ENCODE results near the gene CDK10. TPM values are rescaled to one million over a fixed set of nuclear protein-coding genes. Genes with fewer than 3 reads are reported as not detected.
"Not testable (repeated sequence)": the region's sequence is repeated elsewhere in the genome, so short reads cannot be mapped to it uniquely, and the experiment has no call there.

Gene CDK10, protein sequence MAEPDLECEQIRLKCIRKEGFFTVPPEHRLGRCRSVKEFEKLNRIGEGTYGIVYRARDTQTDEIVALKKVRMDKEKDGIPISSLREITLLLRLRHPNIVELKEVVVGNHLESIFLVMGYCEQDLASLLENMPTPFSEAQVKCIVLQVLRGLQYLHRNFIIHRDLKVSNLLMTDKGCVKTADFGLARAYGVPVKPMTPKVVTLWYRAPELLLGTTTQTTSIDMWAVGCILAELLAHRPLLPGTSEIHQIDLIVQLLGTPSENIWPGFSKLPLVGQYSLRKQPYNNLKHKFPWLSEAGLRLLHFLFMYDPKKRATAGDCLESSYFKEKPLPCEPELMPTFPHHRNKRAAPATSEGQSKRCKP
- 30.2 and 42.3 TPM in 2 replicates for total RNA-seq (2014; rRNA removed; shearing (Covaris generic))
- 375 and 387 TPM in 2 replicates for polyA plus RNA-seq (2014; cell fraction: nucleus; rRNA removed)

GRCh38 chr16:89686520-89687091 is at the start of gene CDK10:
TSS of gene CDK10 (plus strand) at chr16:89686689. CDS start at chr16:89686711, 22 bp downstream.
- peak; percentile 87 for DNase-seq (ENCODE audit: extremely low read depth, low read depth)

- no peak for DNase-seq (ENCODE audit: extremely low read depth, low read depth)
Observed at GRCh38 chr16:89637379-89637778, 49.1 kb upstream of the CDK10 start.

DNA sequence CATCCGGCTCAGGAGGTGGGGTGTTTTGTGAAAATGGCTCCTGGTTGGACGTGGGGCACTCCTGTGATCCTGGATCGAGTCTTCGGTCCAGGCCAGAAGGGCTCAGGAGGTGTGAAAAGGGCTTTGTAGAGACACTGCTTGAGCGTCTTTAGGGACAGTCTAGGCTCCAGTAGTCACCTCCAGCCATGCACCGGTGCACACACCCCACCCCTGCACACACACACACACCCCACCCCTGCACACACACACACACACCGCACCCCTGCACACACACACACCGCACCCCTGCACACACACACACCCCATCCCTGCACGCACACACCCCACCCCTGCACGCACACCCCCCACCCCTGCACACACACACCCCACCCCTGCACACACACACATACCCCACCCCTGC is 48.0 kb upstream of the CDK10 start:
- no peak for DNase-seq (ENCODE audit: extremely low read depth, low read depth)

DNA sequence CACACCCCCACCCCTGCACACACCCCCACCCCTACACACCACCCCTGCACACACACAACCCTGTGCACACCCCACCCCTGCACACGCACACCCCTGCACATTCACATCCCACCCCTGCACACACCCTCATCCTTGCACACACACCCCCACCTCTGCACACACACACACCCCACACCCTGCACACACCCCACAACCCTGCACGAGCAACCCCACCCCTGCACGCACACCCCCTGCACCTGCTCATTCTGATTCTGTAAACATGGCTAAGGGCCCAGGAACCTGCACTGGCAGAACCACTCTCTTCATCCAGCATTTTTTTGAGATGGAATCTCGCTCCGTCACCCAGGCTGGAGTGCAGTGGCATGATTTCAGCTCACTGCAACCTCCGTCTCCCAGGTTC is 47.1 kb upstream of the CDK10 start:
- DNase-seq (ENCODE audit: extremely low read depth, low read depth): no peak

DNA sequence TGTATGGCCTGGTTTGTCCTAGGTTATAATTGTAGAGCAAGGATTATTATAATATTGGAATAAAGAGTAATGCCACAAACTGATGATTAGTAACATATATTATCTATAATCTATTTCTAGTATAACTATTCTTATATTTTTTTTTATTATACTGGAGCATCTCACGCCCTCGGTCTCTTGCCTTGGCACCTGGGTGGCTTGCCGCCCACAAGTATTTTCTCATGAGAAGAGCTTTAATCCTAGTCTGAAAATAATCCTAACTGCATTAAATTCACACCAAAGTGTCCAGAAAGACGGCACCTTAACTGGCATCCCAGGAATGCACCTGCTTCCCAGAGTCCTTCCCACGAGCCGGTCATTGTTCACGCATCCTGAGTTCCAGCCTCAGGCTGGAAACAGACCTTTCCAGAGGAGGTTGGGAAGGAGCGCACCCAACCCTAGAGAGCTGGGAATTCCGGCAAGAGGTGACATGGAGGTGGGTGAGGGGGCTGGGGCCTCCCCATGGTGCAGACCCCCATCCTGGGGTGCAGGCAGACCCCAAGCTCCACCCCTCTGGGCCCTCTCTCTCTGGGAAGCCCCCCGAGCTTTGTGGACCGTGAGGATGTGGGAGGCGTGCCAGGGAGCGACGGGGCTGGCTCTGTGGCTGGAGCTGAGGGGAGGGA is 44.9 kb upstream of the CDK10 start:
- no peak for DNase-seq (ENCODE audit: extremely low read depth, low read depth)

DNA sequence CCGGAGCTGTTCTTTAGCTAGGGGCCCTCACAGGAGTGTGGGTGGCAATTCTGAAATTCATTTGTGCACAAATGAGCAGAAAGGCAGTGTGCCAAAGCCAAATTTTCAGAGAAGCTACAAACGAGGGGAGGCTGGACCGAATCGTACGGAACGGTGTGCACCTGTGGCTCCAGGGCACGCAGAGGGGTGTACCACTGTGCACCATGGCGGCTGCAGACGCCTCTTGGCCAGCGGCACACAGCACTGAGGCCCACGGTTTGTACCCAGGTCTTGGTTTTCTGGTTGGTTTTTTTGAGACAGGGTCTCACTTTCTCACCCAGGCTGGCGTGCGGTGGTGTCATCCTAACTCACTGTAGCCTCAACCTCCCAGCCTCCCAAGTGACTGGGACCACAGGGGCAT is 43.9 kb upstream of the CDK10 start:
- DNase-seq (ENCODE audit: extremely low read depth, low read depth): no peak

DNA sequence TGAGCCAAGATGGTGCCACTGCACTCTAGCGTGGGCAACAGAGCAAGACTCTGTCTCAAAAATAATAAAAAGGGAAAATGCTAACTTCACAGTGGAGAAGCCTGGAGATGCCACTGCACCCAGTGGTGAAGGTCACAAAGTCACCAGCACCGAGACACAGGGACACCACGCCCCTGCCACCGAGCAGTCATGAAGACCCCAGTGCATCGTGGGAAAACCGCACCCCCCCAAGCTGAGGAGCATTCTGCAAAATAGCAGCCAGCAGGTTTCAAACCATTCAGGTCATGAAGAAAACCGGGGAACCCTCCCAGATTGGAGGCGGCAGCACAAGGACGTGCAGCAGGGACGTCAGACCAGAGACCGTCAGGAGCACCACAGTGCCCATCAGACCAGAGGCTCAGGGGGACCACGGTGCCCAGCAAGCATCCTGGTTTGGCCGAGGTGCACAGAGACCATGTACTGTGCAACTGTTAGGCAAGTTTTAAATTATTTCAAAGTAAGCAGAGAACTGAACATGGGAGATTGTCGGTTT is 42.7 kb upstream of the CDK10 start:
- DNase-seq (ENCODE audit: extremely low read depth, low read depth): no peak

DNA sequence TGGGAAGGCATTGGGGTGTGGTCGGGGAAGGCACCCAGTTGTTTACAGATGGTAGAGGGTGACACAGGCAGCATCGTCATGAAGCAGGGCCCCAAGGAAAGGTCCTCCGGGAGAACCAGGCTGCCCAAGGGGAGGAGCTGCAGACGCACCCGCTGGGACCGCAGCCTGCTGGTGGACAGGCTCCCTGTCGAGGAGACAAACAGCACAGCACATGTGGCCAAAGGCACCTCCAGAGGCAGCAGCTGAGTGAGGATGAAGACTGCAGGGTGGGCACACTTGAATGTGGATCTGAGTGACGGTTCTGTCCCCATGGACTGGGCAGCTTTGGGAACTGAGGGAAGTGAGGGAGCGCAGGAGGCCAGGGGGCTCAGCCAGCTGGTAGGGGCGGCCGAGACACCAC is 41.4 kb upstream of the CDK10 start:
- DNase-seq (ENCODE audit: extremely low read depth, low read depth): no peak

GRCh38 chr16:89646270-89646669 is 40.2 kb upstream of the CDK10 start:
- no peak for DNase-seq (ENCODE audit: extremely low read depth, low read depth)

- no peak for DNase-seq (ENCODE audit: extremely low read depth, low read depth)
Observed at GRCh38 chr16:89646906-89647305, 39.6 kb upstream of the CDK10 start.

DNA sequence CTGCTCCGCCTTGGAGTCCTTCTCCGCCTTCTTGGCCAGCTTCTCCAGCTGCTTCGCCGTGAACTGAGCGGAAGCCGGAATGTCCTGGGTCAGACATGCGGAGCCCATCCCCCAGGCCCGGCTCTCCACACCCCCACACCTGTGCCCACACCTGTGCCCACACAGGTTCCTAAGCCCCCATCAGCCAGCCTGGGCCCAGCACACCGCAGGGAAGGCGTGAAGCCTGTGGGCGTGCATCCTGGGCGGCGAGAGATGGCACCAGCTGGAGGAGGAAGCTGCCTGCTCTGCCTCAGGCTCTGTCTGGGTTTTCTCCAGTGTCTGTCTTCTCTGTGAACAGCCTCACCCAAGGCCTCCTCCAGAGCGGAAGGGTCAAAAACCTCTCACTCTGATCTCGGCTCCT is 34.9 kb upstream of the CDK10 start:
- no peak for DNase-seq (ENCODE audit: extremely low read depth, low read depth)

- DNase-seq (ENCODE audit: extremely low read depth, low read depth): no peak
Observed at GRCh38 chr16:89653656-89654295, 32.7 kb upstream of the CDK10 start.

GRCh38 chr16:89655062-89655643 is 31.3 kb upstream of the CDK10 start:
- DNase-seq (ENCODE audit: extremely low read depth, low read depth): no peak

- DNase-seq (ENCODE audit: extremely low read depth, low read depth): no peak
Observed at GRCh38 chr16:89656435-89657121, 29.9 kb upstream of the CDK10 start.

GRCh38 chr16:89657442-89658220 is 28.9 kb upstream of the CDK10 start, which contains the start of the genes CHMP1A and SPATA33:
TSS of gene CHMP1A (minus strand) at chr16:89657708. CDS start at chr16:89657588, 120 bp downstream.
TSS of gene SPATA33 (plus strand) at chr16:89657836. CDS start at chr16:89657912, 76 bp downstream.
- DNase-seq (ENCODE audit: extremely low read depth, low read depth): peak; percentile 83

DNA sequence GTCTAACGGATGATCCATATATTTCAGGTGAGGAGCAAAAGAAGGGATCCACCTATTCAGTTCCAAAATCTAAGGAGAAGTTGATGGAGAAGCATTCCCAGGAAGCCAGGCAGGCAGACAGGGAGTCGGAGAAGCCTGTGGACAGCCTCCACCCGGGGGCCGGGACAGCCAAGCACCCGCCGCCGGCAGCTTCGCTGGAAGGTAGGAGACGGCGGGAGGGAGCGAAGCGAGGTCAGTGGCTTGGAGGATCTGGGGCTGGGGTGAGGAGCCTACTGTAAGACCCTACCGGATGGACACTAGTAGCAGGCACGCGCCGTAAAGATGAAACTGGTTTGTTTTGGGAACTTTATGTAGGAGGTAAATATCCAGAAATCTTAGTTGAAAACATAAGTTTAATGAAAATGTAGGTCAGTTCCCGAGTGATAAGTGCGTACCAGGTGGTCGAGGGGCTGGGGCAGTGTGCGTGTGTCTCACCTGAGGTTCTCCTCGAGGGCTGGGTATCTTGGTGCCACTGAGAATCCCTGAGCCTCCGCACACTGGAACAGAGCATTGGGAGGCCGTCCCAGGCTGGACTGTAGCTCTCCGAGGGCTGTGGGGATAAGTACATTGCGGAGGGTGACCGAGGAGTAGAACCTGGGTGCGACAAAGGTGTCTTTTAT is 28.1 kb upstream of the CDK10 start:
- no peak for DNase-seq (ENCODE audit: extremely low read depth, low read depth)

GRCh38 chr16:89660146-89660545 is 26.3 kb upstream of the CDK10 start:
- no peak for DNase-seq (ENCODE audit: extremely low read depth, low read depth)

DNA sequence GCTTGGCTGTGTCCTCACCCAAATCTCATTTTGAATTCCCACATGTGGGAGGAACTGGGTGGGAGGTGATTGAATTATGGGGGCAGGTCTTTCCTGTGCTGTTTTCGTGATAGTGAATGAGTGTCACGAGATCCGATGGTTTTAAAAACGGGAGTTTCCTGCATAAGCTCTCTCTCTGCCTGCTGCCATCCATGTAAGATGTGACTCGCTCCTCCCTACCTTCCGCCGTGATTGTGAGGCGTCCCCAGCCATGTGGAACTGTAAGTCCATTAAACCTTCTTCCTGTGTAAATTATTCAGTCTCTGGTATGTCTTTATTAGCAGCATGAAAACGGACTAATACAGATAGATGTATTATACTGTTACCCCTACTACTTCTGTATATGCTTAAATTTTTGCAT is 25.3 kb upstream of the CDK10 start:
- DNase-seq (ENCODE audit: extremely low read depth, low read depth): no peak

- not testable (repeated sequence) for DNase-seq (ENCODE audit: extremely low read depth, low read depth)
Observed at GRCh38 chr16:89664238-89664637, 22.3 kb upstream of the CDK10 start.
